ENCODE measurements around the gene BCL6B.

BCL6B gene

DNA sequence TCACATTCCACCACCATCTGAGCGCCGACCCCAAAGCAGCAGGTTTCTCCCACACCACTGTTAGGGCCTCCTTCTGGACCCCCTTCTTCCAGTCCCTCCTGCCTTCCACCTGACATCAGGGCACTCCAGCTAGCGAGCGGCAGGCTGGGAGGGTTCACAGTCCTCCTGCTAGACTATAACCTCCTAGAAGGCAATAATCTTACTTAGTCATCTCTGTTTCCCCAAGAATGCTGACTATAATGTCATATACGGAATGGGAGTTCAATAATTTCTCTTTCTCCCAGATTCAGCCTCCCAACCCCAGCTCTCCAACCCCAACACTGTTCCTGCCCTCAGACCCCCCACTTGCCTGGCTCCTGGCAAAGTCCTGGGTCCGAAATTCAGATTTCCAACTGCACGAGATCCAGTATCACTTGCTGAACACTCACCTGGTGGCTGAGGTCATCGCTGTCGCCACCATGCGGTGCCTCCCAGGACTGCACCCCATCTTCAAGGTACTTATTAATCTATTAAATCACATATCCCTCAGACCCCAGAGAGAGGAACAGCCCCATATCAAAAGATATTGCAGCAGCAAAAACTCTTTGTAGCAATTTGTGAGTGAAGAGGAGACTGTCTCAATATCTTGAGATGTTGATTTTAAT is 21.4 kb upstream of the BCL6B start:
- Mint-ChIP-seq H3K27ac (no peak overlapping the region), H3K4me1 (ENCODE audit: low read depth) (peaks cover 12% of the 10 kb centered on the region), H3K36me3 (ENCODE audit: low read depth) (peaks cover 35% of the 10 kb centered on the region), H3K27me3 (ENCODE audit: low read depth) (no peaks in the 10 kb centered on the region), H3K9me3 (no peaks in the 10 kb centered on the region), H3K4me3 (no peak overlapping the region)

DNA sequence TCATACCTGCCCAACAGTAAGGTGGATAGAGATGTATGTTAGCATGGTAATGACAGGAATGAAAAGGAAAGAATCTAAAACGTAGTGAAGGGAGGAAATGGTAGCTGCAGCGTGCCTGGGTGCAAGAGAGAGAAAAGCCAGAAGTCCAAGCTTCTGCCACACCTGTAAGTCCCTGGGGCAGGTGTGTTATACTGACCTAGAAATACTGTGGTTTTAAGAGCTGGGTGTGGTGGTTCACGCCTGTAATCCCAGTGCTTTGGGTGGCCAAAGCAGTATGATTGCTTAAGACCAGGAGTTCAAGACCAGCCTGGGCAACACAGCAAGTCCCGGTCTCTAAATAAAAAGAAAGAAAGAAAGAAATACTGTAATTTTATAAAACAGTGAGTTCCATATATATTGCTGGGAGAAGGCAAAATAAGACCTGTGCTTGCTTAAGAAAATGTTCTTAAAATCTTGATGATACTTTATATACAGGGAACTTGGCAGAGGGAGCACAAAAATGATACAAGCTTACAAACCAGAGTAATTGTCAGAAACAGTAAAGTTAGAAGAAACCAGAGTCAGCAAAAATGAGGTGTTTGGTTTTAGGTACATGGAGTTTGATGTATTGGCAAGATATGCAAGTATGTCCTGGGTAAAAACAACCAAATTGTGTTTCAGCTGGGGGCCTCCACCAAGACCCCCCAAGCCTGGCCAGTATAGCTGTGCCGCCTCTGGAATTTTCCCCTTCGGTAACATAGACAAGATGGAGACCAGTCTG is 20.4 kb upstream of the BCL6B start:
- Mint-ChIP-seq H3K4me3 (no peak overlapping the region), H3K27me3 (ENCODE audit: low read depth) (no peaks in the 10 kb centered on the region), H3K4me1 (ENCODE audit: low read depth) (peaks cover 17% of the 10 kb centered on the region), H3K9me3 (no peaks in the 10 kb centered on the region), H3K36me3 (ENCODE audit: low read depth) (peaks cover 31% of the 10 kb centered on the region), H3K27ac (no peak overlapping the region)

GRCh38 chr17:7003745-7004144 is 19.1 kb upstream of the BCL6B start:
- Mint-ChIP-seq H3K4me1 (ENCODE audit: low read depth) (peaks cover 19% of the 10 kb centered on the region), H3K27ac (no peak overlapping the region), H3K4me3 (no peak overlapping the region), H3K9me3 (no peaks in the 10 kb centered on the region), H3K27me3 (ENCODE audit: low read depth) (no peaks in the 10 kb centered on the region), H3K36me3 (ENCODE audit: low read depth) (peaks cover 28% of the 10 kb centered on the region)

- H3K27me3 Mint-ChIP-seq (ENCODE audit: low read depth), result no peaks in the 10 kb centered on the region
- peak overlapping the region; percentile 29 for H3K27ac Mint-ChIP-seq
- H3K4me1 Mint-ChIP-seq (ENCODE audit: low read depth), result peaks cover 24% of the 10 kb centered on the region
- H3K36me3 Mint-ChIP-seq (ENCODE audit: low read depth), result peaks cover 26% of the 10 kb centered on the region
- H3K4me3 Mint-ChIP-seq, result no peak overlapping the region
- no peaks in the 10 kb centered on the region for H3K9me3 Mint-ChIP-seq
Measured at GRCh38 chr17:7004398-7005253, 18.2 kb upstream of the BCL6B start.

- Mint-ChIP-seq H3K27me3 (ENCODE audit: low read depth) (no peaks in the 10 kb centered on the region), H3K9me3 (no peaks in the 10 kb centered on the region), H3K4me3 (no peak overlapping the region), H3K36me3 (ENCODE audit: low read depth) (peaks cover 24% of the 10 kb centered on the region), H3K27ac (no peak overlapping the region), H3K4me1 (ENCODE audit: low read depth) (peaks cover 33% of the 10 kb centered on the region)
Measured at GRCh38 chr17:7005716-7006115, 17.1 kb upstream of the BCL6B start.

- H3K27me3 Mint-ChIP-seq (ENCODE audit: low read depth), result no peaks in the 10 kb centered on the region
- H3K4me1 Mint-ChIP-seq (ENCODE audit: low read depth), result peaks cover 36% of the 10 kb centered on the region
- no peak overlapping the region for H3K4me3 Mint-ChIP-seq
- no peaks in the 10 kb centered on the region for H3K9me3 Mint-ChIP-seq
- H3K36me3 Mint-ChIP-seq (ENCODE audit: low read depth), result peaks cover 22% of the 10 kb centered on the region
- no peak overlapping the region for H3K27ac Mint-ChIP-seq
Measured at GRCh38 chr17:7007143-7007542, 15.7 kb upstream of the BCL6B start.

DNA sequence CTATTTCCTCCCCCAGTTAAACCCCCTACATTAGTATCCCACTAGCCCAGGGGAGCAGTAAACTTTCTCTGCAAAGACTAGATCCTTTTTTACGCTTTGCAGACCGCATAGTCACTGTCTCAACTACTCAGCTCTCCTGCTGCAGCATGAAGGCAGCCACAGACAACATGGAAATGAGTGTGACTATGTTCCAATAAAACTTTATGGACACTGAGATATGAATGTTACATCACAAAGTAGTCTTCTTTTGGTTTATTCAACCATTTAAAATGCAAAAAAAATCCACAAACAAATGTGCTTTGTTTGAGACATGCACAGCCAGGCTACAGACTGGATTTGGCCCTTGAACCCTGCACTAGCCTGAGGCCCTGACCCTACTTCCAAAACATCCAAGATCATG is 12.3 kb upstream of the BCL6B start:
- Mint-ChIP-seq H3K9me3 (no peaks in the 10 kb centered on the region), H3K4me3 (peak overlapping the region; percentile 99), H3K27me3 (ENCODE audit: low read depth) (no peaks in the 10 kb centered on the region), H3K27ac (no peak overlapping the region), H3K4me1 (ENCODE audit: low read depth) (peaks cover 40% of the 10 kb centered on the region), H3K36me3 (ENCODE audit: low read depth) (peaks cover 33% of the 10 kb centered on the region)

- Mint-ChIP-seq H3K27me3 (ENCODE audit: low read depth) (no peaks in the 10 kb centered on the region), H3K4me1 (ENCODE audit: low read depth) (peaks cover 49% of the 10 kb centered on the region)
Measured at GRCh38 chr17:7011415-7011814, 11.4 kb upstream of the BCL6B start.

GRCh38 chr17:7011942-7012254 is 11.0 kb upstream of the BCL6B start:
- Mint-ChIP-seq H3K36me3 (ENCODE audit: low read depth) (peaks cover 35% of the 10 kb centered on the region), H3K4me1 (ENCODE audit: low read depth) (peaks cover 53% of the 10 kb centered on the region), H3K9me3 (no peaks in the 10 kb centered on the region), H3K27ac (peak overlapping the region; percentile 99), H3K4me3 (peak overlapping the region; percentile 99), H3K27me3 (ENCODE audit: low read depth) (no peaks in the 10 kb centered on the region)

More at GRCh38 chr17:7011415-7011814, 11.4 kb upstream of the BCL6B start:
- peak overlapping the region; percentile 99 for H3K4me3 Mint-ChIP-seq
- no peaks in the 10 kb centered on the region for H3K9me3 Mint-ChIP-seq
- peaks cover 34% of the 10 kb centered on the region for H3K36me3 Mint-ChIP-seq (ENCODE audit: low read depth)
- peak overlapping the region; percentile 99 for H3K27ac Mint-ChIP-seq

- Mint-ChIP-seq H3K9me3 (no peaks in the 10 kb centered on the region), H3K27ac (peak overlapping the region; percentile 99), H3K36me3 (ENCODE audit: low read depth) (peaks cover 39% of the 10 kb centered on the region), H3K4me3 (peak overlapping the region; percentile 99), H3K27me3 (ENCODE audit: low read depth) (no peaks in the 10 kb centered on the region), H3K4me1 (ENCODE audit: low read depth) (peaks cover 61% of the 10 kb centered on the region)
Measured at GRCh38 chr17:7014261-7014994, 8.4 kb upstream of the BCL6B start.

DNA sequence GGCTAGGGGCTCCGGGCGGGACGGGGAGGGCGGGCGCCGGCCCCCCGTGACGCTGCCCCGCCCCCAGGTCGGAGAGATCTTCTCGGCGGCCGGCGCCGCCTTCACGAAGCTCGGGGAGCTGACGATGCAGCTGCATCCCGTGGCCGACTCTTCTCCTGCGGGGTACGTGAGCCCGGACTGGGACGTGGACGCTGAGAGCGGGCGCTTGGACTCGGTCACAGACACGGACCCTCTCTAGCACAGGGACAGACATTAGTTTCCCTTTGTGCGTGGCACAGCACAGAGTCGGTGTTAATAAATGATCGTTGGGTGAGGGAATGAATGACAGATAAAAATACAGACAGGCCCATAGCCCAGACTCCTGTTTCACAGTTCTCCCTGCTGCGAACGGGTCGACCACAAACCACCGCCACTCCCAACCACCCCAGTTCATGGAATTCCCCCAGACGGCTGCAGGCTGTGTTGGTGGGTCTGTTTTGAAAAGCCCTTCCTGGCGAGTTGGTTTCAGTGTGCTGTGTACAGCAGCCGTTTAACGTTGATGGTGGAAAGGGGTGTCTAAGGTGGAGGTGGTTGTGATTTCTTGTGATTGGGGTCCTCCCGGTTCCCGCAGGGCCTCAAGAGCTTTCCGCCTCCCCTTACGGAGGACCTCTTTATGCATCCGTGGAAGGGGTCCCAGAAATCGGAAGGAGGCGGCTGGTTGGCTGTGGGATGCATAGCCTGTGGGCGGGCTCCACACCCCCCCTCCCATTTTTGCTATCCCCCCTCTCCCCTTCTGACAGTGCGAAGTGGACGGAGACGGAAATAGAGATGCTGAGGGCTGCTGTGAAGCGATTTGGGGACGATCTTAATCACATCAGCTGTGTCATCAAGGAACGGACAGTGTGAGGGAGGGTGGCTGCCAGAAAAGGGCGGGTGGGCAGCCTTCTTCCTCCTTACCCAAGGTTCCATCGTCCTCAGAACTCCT is 7.6 kb upstream of the BCL6B start:
- H3K4me1 Mint-ChIP-seq (ENCODE audit: low read depth), result peaks cover 57% of the 10 kb centered on the region
- H3K27me3 Mint-ChIP-seq (ENCODE audit: low read depth), result no peaks in the 10 kb centered on the region
- H3K27ac Mint-ChIP-seq, result peak overlapping the region; percentile 90
- H3K9me3 Mint-ChIP-seq, result no peaks in the 10 kb centered on the region
- H3K36me3 Mint-ChIP-seq (ENCODE audit: low read depth), result peaks cover 35% of the 10 kb centered on the region
- H3K4me3 Mint-ChIP-seq, result peak overlapping the region; percentile 76

- Mint-ChIP-seq H3K4me1 (ENCODE audit: low read depth) (peaks cover 59% of the 10 kb centered on the region), H3K4me3 (peak overlapping the region; percentile 76), H3K9me3 (no peaks in the 10 kb centered on the region), H3K27me3 (ENCODE audit: low read depth) (no peaks in the 10 kb centered on the region), H3K36me3 (ENCODE audit: low read depth) (peaks cover 35% of the 10 kb centered on the region), H3K27ac (peak overlapping the region; percentile 90)
Measured at GRCh38 chr17:7016418-7016817, 6.4 kb upstream of the BCL6B start.

Measured in T-helper 1 cell treated with Interleukin-12 subunit alpha and Interleukin-12 subunit beta and Interleukin-4 antibody, amounts not matched to agents 30 μg/mL and 1 μg/mL, for 36 hours (primary cell).